GM13977 (cell line): Measurements from ENCODE around the gene CTSS.
"Not testable (repeated sequence)": the region's sequence is repeated elsewhere in the genome, so short reads cannot be mapped to it uniquely, and the experiment has no call there.

Experiments used
- DNase-seq: peaks from one replicate; pipeline ENCODE4 v3.0.0; 2012; ENCODE audit warnings: low spot score
- CTCF ChIP-seq: IDR thresholded peaks from 2 replicates; pipeline ENCODE4 v1.5.1; 2012; ENCODE audit warnings: mild to moderate bottlenecking, control low read depth; ENCODE audit not compliant: insufficient read depth; ENCODE audit errors: extremely low read depth, missing control alignments
- in situ Hi-C: fragments of 300-500 bp; cut with MboI; formaldehyde crosslinking; loops from one replicate; pipeline ENCODE4 v1.12.0; 2022; ENCODE audit warnings: low sequenced_read_pairs, low pct_unique_long_range_greater_than_20kb, mixed read lengths, inconsistent platforms; ENCODE audit not compliant: unreplicated experiment

Gene CTSS

GRCh38 chr1:150777544-150777943 lies 12.0 kb upstream of the CTSS start:
- no peak for TF ChIP-seq CTCF
- no peak for DNase-seq
- in situ Hi-C loops = no loop called here

GRCh38 chr1:150775931-150776505 lies 10.4 kb upstream of the CTSS start:
- in situ Hi-C loops, DNase-seq: not testable (repeated sequence)

GRCh38 chr1:150775276-150775675 lies 9.7 kb upstream of the CTSS start:
- in situ Hi-C loops = no loop called here
- DNase-seq = no peak
- no peak for TF ChIP-seq CTCF

- in situ Hi-C loops = no loop called here
- TF ChIP-seq CTCF = no peak
- DNase-seq = no peak
These were observed 6.7 kb upstream of the CTSS start for GRCh38 chr1:150772326-150772725.

- DNase-seq, in situ Hi-C loops: not testable (repeated sequence)
These were observed 2.1 kb upstream of the CTSS start for GRCh38 chr1:150767704-150768103.

- DNase-seq, in situ Hi-C loops: not testable (repeated sequence)
These were observed 361 bp upstream of the CTSS start for GRCh38 chr1:150765977-150766301.

GRCh38 chr1:150764617-150765101 lies 919 bp downstream of the CTSS start:
- DNase-seq = no peak
- no peak for TF ChIP-seq CTCF
- in situ Hi-C loops = no loop called here

GRCh38 chr1:150763018-150763417 lies 2.6 kb downstream of the CTSS start:
- in situ Hi-C loops = no loop called here
- no peak for DNase-seq
- TF ChIP-seq CTCF = no peak
